T follicular helper cell (primary cell): ENCODE measurements around the gene KCNH4.
A peak's percentile ranks its signal among the peaks of the same experiment; 100 is the strongest.

Experiments
- DNase-seq: peaks from one replicate; pipeline ENCODE4 v3.0.0-alpha.2; 2020; ENCODE audit warnings: low read depth

Gene KCNH4

DNA sequence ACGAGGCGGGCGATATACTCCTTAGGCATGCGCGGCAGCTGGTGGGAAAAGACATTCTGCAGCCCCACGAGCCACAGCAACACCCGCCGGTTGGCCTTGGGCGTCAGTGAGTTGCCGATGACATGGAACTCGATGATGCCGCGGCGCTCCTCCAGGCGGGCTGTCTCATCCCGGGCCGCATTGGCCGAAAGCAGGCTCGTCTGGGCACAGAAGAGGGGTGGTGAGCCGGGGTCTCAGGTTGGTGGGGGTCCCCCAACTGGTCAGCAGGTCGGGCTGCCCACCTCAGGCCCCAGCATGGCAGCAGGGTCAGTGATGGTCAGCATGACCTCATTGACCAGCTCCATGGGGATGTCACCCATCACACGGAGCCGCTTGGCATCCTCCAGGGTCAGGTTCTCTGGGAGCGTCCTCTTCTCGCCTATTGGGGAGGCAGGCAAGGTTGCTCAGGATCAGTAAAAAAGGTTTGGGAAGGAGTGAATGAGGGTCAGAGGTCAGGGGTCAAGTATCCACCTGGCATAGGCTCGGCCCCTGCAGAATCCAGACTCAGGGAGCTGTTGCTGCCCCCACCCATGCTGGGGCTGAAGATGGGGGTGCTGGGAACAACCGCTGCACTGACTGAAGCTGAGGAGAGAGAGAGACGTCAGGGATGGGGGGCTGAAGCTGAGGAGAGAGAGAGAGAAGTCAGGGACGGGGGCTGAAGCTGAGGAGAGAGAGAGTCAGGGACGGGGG is 63.4 kb downstream of the KCNH4 start:
- no peak for DNase-seq

DNA sequence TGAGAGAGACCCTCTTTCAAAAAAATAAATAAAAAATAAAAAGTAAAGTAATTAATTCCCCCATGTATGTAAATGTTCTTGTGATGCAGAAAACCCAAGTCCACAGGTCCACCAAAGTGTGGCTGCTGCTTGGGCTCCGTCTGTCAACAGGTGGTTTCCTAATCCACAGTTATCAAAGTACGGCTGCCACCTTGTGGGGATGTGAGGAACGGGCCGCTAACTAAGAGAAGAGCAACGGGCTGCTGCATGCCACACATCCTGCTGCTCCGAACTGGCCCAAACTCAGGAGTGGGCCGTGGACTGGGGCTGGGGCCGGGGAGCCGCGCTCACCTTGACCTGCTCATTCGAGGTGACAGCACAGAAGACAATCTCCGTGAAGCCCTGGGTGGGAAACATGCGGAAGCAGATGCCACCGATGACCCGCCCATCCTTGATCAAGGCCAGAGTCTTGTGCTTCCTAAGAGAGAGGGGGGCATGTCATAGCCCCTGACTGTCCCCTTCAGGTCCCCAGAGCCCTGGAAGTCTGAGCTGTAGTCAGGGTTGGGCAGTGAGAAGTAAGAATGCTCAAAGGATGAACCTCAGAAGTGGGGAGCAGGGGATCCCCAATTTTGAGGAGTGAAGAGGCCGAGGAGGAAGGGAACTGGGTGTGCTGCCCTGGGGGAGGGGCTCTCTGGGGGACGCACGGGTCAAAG is 64.1 kb downstream of the KCNH4 start:
- DNase-seq = peak; percentile 74

DNA sequence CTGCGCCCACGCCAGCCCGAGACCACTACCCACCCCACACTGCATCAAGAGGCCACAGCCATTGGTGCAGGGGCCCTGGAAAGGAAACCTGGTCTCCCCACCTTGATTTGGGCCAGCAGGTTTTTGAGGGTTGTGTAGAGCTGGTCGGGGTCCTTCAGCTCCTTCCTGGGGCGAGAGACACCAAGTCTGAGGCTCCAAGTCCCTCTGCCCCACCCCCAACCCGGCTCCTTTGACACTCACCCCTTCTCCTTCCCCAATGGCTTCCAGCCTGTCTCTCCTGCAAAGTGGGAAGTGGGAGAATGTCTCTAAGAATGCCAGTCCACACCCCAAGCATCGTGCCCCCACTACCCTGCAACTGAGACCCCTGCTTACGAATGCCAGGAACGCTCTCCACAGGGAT is 66.8 kb downstream of the KCNH4 start:
- no peak for DNase-seq

DNA sequence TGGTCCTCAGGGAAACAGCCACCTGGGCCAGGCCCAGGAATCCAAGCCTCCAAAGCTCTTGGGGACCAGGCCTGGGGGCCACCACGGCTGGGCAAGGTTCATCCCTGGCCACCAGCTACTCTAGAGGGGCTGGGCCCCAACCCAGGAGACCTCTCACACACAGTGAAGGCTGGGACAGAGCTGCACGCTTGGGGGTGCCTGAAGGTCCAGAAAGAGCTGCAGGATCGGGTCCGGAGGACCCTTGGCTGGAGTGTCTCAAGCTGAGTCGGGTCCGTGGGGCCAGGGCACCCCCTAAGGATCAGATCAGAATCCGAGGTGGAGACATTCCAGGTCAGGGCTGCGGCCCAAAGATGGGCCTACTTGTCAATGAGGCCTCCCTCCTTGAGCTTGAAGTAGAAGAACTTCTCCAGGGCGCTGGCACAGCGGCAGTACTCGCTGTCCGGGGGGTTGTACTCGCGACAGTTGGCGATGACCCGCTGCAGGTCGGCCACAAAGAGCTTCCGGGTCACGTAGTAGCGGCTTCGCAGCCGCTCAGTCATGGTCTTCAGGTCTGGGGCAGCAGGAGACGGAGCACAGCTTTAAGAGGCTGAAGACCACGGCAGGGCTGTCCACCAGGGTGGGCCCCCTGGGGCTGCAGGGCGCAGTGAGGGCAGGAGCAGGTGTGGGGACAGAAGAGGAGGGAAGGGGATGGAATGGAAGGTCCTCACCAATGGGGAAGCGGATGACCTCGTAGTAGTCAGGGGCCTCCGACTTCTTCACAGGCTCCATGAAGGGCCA is 67.5 kb downstream of the KCNH4 start:
- no peak for DNase-seq

DNA sequence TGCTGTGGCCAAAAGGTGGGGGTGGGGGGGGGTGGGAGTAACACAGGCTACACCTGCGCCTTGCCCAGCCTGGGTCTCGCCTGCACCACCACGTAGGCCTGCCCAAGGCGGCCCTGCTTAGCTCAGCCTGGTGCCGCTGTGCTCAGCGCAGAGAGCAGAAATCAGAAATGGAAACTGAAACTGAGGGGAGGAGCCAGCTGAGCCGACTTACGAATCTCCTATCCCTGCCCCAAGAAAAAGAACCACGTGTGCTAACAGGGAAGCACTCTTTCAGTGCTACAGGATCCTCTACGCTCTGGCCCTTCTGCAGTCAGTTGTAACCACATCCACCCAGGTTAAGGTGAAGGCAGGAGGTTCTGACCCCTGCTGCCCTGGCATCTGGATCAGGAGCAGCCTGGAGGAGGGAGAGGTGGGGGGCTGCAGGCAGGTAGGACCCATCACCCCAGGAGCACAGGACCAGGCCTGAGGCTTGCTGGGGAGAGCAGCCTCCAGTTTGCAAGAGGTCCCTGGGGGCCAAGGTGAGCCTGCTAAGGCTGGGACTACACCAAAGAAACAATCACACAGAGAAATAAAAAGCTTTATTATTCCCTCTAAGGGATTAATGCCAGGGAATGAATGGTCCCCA is 68.3 kb downstream of the KCNH4 start, which contains the start of gene DHX58:
Gene DHX58, minus strand, starts transcription at position 163 of the 625 bp plus-strand sequence. CDS start 822 bp downstream, outside the sequence.
- DNase-seq = peak; percentile 68

DNA sequence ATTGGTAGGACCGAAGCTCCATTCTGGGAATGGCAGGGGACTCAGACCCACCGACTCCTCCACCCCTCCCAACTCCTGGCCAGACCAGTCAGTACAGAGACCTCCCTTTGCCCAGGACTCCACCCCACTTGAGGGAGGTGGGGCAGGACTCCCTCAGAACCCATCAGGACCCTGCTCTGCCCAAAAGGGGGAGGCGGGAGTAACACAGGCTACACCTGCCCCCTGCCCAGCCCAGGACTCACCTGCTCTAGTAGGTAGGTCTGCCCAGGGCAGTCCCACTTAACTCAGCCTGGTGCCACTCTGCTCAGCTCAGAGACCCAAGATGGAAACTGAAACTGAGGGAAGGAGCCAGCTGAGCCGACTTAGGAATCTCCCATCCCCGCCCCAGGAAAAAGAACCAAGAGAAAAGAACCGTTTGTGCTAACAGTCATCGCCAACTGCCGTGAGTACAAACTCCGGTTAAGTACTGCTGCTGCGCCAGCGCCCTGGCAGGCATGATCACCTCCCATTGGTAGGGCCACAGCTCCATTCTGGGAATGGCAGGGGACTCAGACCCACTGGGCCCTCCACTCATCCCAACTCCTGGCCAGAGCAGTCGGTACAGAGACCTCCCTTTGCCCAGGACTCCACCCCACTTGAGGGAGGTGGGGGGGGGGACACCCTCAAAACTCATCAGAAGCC is 68.9 kb downstream of the KCNH4 start:
- DNase-seq = no peak

DNA sequence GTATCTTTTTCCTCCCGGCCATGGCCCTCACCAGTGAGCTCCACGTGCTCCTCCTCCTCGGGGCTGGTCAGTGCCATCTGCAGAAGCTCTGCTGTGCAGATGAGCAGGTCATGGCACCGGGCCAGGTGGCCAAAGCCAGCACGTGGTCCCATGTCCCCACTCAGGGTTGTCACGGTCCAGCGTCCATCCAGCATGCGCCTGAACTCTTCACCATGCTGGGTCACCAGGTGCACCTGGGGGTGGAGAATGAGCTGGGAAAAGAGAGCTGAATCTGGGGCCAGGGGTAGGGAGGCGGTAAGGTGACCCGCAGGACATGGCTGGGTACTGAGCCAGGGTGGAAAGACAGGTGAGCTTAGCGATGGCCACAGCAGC is 69.7 kb downstream of the KCNH4 start:
- DNase-seq = no peak

DNA sequence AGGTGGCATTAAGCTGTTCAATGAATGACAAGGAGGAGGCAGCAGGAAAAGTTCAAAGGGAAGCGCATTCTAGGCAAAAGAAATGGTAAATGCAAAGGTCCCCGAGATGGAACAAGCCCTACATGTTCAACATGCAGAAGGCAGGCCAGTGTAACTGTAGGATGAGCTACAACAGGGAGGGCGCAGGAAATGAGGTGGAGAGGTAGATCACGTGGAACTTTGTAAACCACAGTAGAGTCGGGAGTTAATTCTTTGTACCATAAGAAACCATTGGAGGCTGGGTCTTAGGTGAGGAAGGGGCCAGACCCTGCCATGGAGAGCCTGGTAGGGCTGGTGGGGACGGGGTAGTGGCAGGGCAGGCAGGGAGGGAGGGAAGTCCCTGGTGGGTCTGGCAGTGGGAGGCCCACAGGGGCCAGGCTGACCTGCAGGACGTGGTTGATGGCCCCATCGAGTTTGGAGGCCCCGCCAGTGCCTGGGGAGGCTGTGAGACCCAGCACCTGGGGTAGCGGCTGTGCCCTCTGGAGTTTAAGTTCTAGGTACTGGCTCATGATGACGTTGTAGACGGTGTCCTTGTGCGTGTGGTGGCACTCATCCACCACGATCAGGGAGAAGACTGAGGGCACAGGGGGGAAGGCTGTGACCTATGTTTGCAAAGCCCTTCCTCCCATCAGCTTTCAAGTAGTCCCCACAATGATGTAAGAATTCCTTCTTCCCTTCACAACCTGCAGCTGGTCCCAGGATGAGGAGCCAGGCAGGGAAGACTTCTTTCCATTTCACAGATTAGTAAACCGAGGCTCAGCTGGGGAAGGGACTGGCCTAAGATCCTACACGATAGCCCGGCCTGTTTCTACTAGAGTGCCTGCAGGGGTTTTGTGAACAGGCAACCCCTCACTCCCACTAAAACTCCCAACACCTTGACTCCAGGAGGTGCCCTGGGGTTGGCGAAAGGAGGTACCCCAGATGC is 70.4 kb downstream of the KCNH4 start:
- no peak for DNase-seq

DNA sequence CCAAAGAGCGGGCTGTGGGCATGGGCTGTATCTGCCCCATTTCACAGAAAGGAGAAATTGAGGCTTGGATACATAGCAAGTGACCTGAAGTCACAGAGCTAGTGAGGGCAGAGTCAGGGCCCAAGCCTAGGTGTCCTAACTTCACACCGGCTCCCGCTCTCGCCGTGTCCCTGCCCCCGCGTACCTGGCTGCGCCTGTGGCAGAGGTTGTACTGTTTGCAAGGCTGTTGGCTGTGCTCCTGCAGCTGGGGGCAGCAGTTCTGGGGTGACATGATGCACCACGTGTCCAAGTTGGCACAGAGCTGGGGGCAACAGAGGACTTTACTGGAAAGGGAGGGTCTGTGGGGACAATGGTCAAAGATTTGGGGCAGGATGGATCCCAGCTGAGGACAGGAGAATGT is 71.9 kb downstream of the KCNH4 start:
- DNase-seq = no peak

DNA sequence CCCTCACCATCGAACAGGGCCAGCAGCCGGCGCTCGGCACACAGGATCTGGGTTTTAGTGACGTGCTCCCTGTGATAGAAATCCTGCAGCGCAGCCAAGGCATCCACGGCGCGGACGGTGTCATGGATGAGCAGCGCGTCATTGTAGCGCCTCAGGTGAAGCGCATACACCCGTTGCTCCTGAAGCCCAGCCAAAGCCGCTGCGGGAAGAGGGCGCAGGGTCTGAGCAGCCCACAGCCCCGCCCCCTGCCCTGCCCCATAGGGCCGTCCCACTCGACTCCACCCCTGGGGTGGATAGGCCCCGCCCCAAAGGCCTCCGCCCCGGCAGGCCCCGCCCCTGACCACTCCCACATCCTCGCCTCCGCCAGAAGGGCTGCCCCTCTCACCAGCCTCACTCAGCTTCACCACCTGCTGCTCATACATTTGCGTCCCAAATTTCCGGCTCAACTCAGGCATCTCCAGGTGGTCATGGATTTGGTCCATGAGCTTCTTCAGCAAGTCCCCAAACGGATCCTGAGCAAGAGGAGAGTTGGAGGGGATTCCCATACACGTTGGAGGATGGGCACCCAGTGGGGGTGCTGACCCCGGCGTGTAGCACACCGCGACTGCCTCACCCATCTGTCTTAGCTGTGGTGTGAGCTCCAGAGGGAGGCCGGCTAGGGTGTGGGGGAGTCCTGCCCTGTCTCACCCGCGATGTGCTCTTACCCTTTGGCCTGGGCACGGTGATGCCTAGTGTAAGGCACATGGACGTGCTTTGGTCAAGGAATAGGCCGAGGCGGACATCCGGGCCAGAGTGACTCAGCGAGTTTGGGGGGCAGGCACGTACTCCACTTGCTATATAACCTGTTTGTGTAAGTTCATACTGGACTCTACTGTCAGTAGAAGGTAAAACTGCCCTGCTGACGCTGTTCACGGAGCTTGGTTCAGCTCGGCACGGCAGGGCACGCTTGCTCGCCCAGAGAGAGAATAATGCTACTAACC is 73.1 kb downstream of the KCNH4 start:
- DNase-seq = peak; percentile 83

DNA sequence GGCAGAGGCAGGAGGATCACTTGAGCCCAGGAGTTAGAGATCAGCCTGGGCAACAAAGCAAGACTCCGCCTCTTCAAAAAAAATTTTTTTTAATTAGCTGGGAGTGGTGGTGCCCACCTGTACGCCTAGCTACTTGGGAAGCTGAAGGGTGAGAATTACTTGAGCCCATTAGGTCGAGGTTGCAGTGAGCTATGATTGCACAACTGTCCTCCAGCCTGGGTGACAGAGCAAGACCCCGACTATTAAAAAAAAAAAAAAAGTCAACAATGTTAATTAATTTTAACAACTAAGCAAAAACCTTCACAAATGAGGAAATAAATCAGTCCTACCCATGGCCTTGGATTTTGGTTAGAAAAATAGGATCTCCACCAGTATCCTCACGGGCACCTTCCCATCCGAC is 73.8 kb downstream of the KCNH4 start:
- DNase-seq = no peak
